Measurements from ENCODE around the gene PPP1R16B. TPM values are rescaled to one million over a fixed set of nuclear protein-coding genes. Genes with fewer than 3 reads are reported as not detected.
A peak's percentile ranks its signal among the peaks of the same experiment; 100 is the strongest.

Gene PPP1R16B
- total and polyA plus RNA-seq, 2 of the 8 experiments (the other 6 are each of a cell fraction or from before 2014, with no cell fraction given), result 2.6 to 8.9 TPM

- no peak overlapping the region for H3K18ac ChIP-seq (ENCODE audit: extremely low read depth, low read length)
- no peaks in the 10 kb centered on the region for H3K79me1 ChIP-seq (ENCODE audit: low read depth, low read length)
- no peak overlapping the region for H2AFZ ChIP-seq (ENCODE audit: low read length)
- H3K4ac ChIP-seq (replicated peaks; ENCODE audit: insufficient read length, low read depth, low read length), result no peak overlapping the region
- H3K56ac ChIP-seq (replicated peaks; ENCODE audit: insufficient read length, low read depth, low read length), result no peak overlapping the region
- H4K5ac ChIP-seq (ENCODE audit: insufficient read length, low read depth, low read length), result no peak overlapping the region
- H4K8ac ChIP-seq (ENCODE audit: extremely low read depth, insufficient read depth, low read length), result no peak overlapping the region
- H3K23me2 ChIP-seq (ENCODE audit: low read depth, low read length), result no peaks in the 10 kb centered on the region
- FAIRE-seq (no peak), DNase-seq (ENCODE audit: low read depth in 1 of 2, low spot score in 2 of 2) (no peak)
- H4K20me1 ChIP-seq (replicated peaks in 1 of 2; ENCODE audit: control insufficient read depth in 1 of 2, insufficient read depth in 2 of 2, low read length in 2 of 2), result no peaks in the 10 kb centered on the region
- H3K27ac ChIP-seq (ENCODE audit: low read depth, low read length), result no peak overlapping the region
- no peaks in the 10 kb centered on the region for H3K4me1 ChIP-seq (replicated peaks in 1 of 4; ENCODE audit: control insufficient read depth in 3 of 4, insufficient read depth in 4 of 4, low read length in 3 of 4)
- H4K91ac ChIP-seq (replicated peaks; ENCODE audit: insufficient read length, low read length), result no peak overlapping the region
- H2BK15ac ChIP-seq (ENCODE audit: low read length), result peak overlapping the region; percentile 19; the same call in 1 of the 2 replicates
- no peak overlapping the region for H3K14ac ChIP-seq (ENCODE audit: insufficient read length)
- WGBS, 2 experiments (ENCODE audit: extremely low coverage in 1 of 2, insufficient coverage in 1 of 2, insufficient read length in 1 of 2, insufficient replicate concordance in 2 of 2, low coverage in 1 of 2, low lambda C conversion rate in 2 of 2, missing lambda C conversion rate in 1 of 2), result 93% methylated on average over 5 of the region's 7 CpGs; no CpG with 5 or more reads in 1 of the 2 experiments
- no peaks in the 10 kb centered on the region for H3K9me3 ChIP-seq (ENCODE audit: insufficient read depth in 2 of 2, low read depth in 1 of 2, low read length in 1 of 2)
- H3K4me2 ChIP-seq (ENCODE audit: insufficient read depth in 1 of 2, low read depth in 2 of 2, low read length in 2 of 2), result no peak overlapping the region
- H2AK5ac ChIP-seq (ENCODE audit: low read depth, low read length), result no peak overlapping the region
- H3K9ac ChIP-seq (replicated peaks in 1 of 4; ENCODE audit: extremely low read depth in 1 of 4, low read depth in 3 of 4, low read length in 3 of 4), result no peak overlapping the region
- ChIA-PET POLR2A (ENCODE audit: partially characterized antibody) (interaction anchor here (1.9 to 3.6 kb wide), 2 partner anchors 10 to 16 kb away, joined by 11 to 18 read pairs; partner anchors contain the start of gene PPP1R16B), CTCF (ENCODE audit: partially characterized antibody) (interaction anchor here (0.7 to 6.7 kb wide), 30 partner anchors 8 to 157 kb away, joined by 3 to 63 read pairs (median 4); partner anchors contain the start of genes ACTR5 and SLC32A1)
- H3K27me3 ChIP-seq (replicated peaks in 1 of 4; ENCODE audit: control insufficient read depth in 3 of 4, extremely low read depth in 1 of 4, insufficient read depth in 3 of 4, low read length in 3 of 4), result no peaks in the 10 kb centered on the region
- peak overlapping the region; percentile 78; the same call in 1 of the 2 replicates for H2BK12ac ChIP-seq (ENCODE audit: low read depth, low read length)
- no peak overlapping the region for H3K23ac ChIP-seq (ENCODE audit: insufficient read length)
- H2BK5ac ChIP-seq (ENCODE audit: low read depth, low read length), result no peak overlapping the region
- no peaks in the 10 kb centered on the region for H3K36me3 ChIP-seq (ENCODE audit: control insufficient read depth in 2 of 4, insufficient read depth in 4 of 4, low read length in 3 of 4)
- no peak overlapping the region for H3K4me3 ChIP-seq (ENCODE audit: extremely low read depth in 1 of 4, insufficient read depth in 2 of 4, low read depth in 3 of 4, low read length in 4 of 4)
- TF ChIP-seq YY1 (IDR thresholded peaks at IDR 0.05; ENCODE audit: low read depth, low read length), result 0 out of 2 replicates have a peak, but pooled peaks have one; percentile 19
- TF ChIP-seq BRCA1 (IDR thresholded peaks at IDR 0.05; ENCODE audit: low read depth, low read length), result no peak
- no peak overlapping the region for H2BK120ac ChIP-seq (replicated peaks; ENCODE audit: low read depth, low read length)
- no peaks in the 10 kb centered on the region for H3K79me2 ChIP-seq (ENCODE audit: control insufficient read depth in 1 of 2, insufficient read depth in 2 of 2, low read length in 2 of 2)
- no peak overlapping the region; the same call in 1 of the 2 replicates for H2BK20ac ChIP-seq (ENCODE audit: low read length)
These were observed 15.8 kb upstream of the PPP1R16B start for GRCh38 chr20:38789503-38790199.
